Gastroesophageal sphincter (tissue), 3 donors: ENCODE measurements around the gene SLC44A1.

ENCODE experiments used
- CTCF ChIP-seq, 4 experiments: fragments of 200-600 bp in 2 of 4; fragments of 450-650 bp in 2 of 4; sonication (generic) in 1 of 4; IDR thresholded peaks; one replicate each; pipeline ENCODE4 v1.5.1; 2017 to 2019; ENCODE audit warnings: antibody characterized with exemption in 4 of 4, mild to moderate bottlenecking in 2 of 4, moderate library complexity in 2 of 4
- POLR2A ChIP-seq, 2 donors: fragments of 450-650 bp; IDR thresholded peaks; one replicate each; pipeline ENCODE4 v1.6.1; 2017; ENCODE audit warnings: antibody characterized with exemption in 2 of 2, mild to moderate bottlenecking in 2 of 2, moderate library complexity in 1 of 2

GRCh38 chr9:105328296-105328695, 83.8 kb downstream of the SLC44A1 start:
- no peak for TF ChIP-seq CTCF (IDR thresholded peaks at IDR 0.05)
- no peak for TF ChIP-seq POLR2A (IDR thresholded peaks at IDR 0.05)
